ENCODE measurements around the gene USP22. TPM values are rescaled to one million over a fixed set of nuclear protein-coding genes. Genes with fewer than 3 reads are reported as not detected.

USP22 gene
- 229 and 263 TPM in 2 replicates for total RNA-seq

GRCh38 chr17:21042458-21043295, at the start of gene USP22:
USP22 (minus strand) TSS chr17:21043011; CDS start chr17:21042835, 176 bp downstream.

Other genes with a start within 250 kb of the USP22 start
- 20.0 and 24.7 TPM in 2 replicates for gene DHRS7B, start 84.0 kb upstream of the USP22 start, total RNA-seq
- 11.7 and 16.2 TPM in 2 replicates for gene TMEM11, start 171.2 kb upstream of the USP22 start, total RNA-seq
- 1.6 and 3.1 TPM in 2 replicates for gene NATD1, start 210.4 kb upstream of the USP22 start, total RNA-seq
- gene MAP2K3, start 241.7 kb upstream of the USP22 start, total RNA-seq, result 18.9 and 26.5 TPM in 2 replicates

Measured in aortic smooth muscle cell (primary cell).